ENCODE results near the gene SCYL1.
"Not testable (repeated sequence)": the region's sequence is repeated elsewhere in the genome, so short reads cannot be mapped to it uniquely, and the experiment has no call there.

Gene SCYL1

DNA sequence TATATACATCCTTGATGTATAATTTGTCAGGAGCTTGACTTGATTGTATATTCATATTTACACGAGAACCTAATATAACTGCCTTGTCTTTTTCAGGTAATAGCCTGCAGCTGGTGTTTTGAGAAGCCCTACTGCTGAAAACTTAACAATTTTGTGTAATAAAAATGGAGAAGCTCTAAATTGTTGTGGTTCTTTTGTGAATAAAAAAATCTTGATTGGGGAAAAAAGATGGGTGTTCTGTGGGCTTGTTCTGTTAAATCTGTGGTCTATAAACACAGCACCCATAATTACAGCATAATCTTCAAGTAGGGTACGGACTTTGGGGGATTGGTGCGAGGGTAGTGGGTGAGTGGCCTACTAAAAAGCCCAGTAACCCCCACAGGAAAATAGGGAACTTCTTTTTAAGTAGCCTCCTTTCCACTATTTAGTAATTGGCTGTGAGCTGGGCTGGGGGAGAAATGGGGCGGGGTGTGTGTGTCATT lies 18.6 kb upstream of the SCYL1 start:
- DNase-seq (ENCODE audit: low spot score): no peak

DNA sequence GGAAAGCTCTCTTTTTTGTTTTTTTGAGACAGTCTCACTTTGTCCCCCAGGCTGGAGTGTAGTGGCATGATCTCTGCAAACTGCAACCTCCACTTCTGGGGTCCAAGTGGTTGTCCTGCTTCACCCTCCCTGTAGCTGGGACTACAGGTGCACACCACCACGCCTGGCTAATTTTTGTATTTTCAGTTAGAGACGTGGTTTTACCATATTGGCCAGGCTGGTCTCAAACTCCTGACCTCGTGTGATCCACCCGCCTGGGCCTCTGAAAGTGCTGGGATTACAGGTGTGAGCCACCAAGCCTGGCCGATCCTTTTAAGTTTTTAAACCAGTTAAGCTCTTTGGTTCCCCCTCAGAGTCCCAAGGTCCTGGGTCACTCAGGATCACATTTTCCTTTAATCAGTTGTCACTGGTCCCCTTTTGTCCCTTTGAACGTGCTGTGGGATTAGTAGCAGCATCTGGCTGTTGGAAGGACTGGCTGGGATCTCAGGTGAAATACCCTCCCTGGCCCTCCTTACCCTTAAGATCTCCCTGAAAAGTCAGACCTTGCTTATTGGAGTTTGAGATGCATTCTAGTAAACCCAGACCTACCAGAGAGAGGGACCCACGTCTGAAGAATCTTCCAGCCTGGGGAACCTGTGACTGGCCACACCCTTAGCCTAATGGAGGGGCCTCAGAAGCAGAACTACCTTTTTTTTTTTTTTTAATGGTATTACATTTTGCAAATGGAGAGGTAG lies 17.9 kb upstream of the SCYL1 start:
- no peak for DNase-seq (ENCODE audit: low spot score)

DNA sequence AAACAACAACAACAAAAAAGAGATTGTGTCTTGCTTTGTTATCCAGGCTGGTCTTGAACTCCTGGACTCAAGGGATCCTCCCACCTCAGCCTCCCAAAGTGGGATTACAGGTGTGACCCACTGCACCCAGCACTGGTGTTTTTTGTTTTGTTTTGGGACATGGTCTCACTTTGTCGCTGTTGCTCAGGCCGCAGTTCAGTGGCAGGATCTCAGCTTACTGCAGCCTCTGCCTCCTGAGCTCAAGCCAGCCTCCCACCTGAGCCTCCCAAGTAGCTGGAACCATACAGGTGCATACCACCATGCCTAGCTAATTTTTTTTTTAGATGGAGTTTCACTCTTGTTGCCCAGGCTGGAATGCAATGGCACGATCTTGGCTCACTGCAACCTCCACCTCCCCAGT lies 12.6 kb upstream of the SCYL1 start:
- DNase-seq (ENCODE audit: low spot score): not testable (repeated sequence)

DNA sequence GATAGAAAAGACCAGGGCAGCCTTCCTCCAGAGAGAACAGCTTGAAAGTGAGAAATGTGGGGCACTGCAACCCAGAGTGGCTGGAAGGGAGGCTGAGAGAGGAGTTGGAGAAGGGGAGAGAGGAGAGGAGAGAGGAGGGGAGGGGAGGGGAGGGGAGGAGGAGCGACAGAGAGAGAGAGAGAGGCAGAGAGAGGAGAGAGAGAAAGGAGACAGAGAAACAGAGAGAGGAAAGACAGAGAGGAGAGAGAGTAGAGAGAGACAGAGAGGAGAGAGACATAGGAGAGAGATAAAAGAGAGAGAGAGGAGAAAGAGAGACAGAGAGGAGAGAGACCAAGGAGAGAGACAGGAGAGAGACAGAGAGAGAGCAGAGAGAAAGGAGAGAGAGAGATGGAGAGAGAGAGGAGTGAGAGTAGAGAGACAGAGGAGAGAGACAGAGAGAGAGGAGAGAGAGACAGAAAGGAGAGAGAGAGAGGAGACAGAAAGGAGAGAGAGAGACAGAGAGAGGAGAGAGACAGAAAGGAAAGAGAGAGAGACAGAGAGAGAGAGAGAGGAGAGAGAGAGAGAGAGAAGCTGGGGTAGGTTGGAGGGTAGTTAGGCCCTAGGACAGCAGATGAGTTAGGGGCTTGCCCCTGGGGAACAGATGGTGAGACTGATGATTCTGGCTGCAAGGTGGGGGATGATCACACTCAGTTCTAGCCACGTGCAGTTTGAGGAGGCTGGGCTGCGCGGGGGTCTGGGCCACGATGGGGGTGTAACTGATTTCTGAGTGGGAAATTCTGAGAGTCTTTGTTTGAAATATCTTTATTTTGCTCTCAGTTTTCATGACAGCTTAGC lies 8.5 kb upstream of the SCYL1 start:
- no peak for DNase-seq (ENCODE audit: low spot score)

GRCh38 chr11:65518941-65519549 lies 5.8 kb upstream of the SCYL1 start:
- DNase-seq (ENCODE audit: low spot score): not testable (repeated sequence)

DNA sequence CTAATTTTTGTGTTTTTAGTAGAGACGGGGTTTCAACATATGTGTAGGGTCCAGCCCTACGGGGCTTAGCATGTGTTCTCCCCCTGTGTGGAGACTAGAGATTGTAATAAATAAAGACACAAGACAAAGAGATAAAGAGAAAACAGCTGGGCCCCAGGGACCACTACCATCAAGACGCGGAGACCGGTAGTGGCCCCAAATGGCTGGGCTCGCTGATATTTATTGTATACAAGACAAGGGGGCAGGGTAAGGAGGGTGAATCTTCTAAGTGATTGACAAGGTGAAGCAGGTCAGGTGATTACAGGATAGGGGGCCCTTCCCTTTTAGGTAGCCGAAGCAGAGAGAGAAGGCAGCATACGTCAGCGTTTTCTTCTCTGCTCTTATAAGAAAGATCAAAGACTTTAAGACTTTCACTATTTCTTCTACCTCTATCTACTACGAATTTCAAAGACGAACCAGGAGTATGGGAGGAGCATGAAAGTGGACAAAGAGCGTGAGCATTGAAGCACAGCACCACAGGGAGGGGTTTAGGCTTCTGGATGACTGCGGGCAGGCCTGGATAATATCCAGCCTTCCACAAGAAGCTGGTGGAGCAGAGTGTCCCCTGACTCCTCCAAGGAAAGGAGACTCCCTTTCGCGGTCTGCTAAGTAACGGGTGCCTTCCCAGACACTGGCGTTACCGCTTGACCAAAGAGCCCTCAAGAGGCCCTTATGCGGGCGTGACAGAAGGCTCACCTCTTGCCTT lies 2.9 kb upstream of the SCYL1 start:
- not testable (repeated sequence) for DNase-seq (ENCODE audit: low spot score)

DNA sequence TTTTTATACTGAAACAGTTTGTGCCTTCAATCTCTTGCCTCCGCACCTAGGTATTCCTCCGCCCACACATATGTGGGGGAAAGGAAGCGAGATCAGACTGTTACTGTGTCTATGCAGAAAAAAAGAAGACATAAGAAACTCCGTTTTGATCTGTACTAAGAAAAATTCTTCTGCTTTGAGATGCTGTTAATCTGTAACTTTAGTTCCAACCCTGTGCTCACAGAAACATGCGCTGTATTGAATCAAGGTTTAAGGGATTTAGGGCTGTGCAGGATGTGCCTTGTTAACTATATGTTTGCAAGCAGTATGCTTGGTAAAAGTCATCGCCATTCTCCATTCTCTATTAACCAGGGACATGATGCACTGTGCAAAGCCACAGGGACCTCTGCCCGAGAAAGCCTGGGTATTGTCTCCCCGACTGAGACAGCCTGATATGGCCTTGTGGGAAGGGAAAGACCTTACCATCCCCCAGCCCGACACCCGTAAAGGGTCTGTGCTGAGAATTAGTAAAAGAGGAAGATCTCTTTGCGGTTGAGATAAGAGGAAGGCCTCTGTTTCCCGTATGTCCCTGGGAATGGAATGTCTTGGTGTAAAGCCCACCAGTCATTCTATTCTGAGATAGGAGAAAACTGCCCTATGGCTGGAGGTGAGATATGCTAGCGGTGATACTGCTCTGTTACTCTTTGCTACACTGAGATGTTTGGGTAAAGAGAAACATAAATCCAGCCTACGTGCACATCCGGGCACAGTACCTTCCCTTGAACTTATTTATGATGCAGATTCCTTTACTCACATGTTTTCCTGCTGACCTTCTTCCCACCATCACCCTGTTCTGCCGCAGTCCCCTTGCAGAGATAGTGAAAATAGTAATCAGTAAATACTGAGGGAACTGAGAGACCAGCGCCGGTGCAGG lies 1.9 kb upstream of the SCYL1 start:
- DNase-seq (ENCODE audit: low spot score): not testable (repeated sequence)

- DNase-seq (ENCODE audit: low spot score): not testable (repeated sequence)
These were observed 1.3 kb upstream of the SCYL1 start for GRCh38 chr11:65523631-65523968.

DNA sequence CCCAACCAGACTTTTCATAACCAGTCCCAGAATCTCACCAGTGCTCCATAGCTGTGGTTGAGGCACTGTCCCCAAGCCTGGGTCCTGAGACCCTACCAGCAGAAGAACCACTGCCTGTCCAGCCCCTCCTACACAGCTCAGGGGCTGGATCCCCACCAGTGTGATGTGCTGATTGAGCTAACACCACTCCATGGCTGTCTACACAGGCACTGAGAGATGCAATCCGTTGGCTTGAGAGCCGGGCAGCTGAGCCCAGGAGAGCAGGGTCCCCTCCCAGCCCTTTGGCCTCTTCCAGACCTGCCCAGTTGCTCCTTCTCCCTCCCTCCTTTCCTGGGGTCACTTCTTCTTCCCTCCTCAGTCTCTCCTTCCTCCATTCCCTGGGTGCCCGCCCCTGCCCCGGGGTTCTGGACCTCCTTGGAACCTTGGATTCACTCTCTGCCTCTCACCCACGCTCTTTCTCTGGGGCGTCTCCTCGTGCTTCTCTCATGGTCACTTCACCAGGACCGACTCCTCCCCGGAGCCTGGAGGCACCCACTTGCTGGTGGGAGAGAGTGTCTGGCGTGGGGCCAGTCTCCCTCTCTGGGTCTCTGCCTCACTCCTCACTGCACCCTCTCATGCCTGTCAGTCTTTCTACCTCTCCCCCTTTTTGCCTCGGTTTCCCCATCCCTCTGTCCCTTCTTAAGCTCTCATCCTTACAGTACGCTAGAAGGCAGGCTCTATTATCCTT lies 706 bp upstream of the SCYL1 start:
- DNase-seq (ENCODE audit: low spot score): no peak

DNA sequence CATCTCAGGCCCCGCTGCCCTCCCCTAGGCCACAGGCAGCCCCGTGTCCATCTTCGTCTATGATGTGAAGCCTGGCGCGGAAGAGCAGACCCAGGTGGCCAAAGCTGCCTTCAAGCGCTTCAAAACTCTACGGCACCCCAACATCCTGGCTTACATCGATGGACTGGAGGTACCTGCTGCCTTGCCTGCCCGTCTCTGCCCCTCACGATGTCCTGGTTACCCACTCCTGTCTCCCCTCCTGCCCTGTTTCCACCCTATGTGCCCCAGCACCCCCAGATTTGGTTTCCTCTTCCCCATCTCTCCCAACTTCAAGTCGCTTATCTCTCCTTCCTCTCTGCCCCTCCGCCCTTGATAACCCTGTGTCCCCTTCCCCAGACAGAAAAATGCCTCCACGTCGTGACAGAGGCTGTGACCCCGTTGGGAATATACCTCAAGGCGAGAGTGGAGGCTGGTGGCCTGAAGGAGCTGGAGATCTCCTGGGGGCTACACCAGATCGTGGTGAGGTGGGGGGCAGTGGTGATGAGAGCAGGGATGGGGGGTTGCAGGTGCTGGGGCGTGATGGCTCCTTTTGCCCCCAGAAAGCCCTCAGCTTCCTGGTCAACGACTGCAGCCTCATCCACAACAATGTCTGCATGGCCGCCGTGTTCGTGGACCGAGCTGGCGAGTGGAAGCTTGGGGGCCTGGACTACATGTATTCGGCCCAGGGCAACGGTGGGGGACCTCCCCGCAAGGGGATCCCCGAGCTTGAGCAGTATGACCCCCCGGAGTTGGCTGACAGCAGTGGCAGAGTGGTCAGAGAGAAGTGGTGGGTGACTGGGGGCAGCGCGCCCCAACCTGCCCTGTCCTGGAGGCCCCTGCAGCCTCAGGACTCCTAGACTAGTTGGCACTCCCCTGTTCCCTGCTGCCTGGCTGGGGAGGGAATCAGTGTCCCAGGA lies 930 bp downstream of the SCYL1 start:
- no peak for DNase-seq (ENCODE audit: low spot score)

- no peak for DNase-seq (ENCODE audit: low spot score)
These were observed 1.9 kb downstream of the SCYL1 start for GRCh38 chr11:65526744-65527143.

- DNase-seq (ENCODE audit: low spot score): no peak
These were observed 4.0 kb downstream of the SCYL1 start for GRCh38 chr11:65528819-65529350.

- DNase-seq (ENCODE audit: low spot score): no peak
These were observed 4.7 kb downstream of the SCYL1 start for GRCh38 chr11:65529475-65530156.

DNA sequence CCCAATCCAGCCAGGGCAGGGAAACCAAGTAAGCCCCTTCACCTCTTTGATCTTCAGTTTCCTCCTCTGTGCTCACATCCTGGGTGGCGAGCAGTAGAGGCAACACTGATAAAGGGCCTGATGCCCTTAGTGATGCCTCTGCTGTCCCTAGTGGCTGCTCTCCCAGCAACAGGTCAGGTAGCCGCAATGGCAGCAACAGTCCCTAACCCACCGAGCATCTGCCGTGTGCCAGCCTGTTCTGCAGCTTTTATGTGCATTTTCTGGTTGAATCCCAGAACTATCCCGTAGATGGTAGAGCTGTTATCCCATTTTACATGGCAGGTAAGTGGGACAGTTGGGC lies 5.2 kb downstream of the SCYL1 start:
- no peak for DNase-seq (ENCODE audit: low spot score)

DNA sequence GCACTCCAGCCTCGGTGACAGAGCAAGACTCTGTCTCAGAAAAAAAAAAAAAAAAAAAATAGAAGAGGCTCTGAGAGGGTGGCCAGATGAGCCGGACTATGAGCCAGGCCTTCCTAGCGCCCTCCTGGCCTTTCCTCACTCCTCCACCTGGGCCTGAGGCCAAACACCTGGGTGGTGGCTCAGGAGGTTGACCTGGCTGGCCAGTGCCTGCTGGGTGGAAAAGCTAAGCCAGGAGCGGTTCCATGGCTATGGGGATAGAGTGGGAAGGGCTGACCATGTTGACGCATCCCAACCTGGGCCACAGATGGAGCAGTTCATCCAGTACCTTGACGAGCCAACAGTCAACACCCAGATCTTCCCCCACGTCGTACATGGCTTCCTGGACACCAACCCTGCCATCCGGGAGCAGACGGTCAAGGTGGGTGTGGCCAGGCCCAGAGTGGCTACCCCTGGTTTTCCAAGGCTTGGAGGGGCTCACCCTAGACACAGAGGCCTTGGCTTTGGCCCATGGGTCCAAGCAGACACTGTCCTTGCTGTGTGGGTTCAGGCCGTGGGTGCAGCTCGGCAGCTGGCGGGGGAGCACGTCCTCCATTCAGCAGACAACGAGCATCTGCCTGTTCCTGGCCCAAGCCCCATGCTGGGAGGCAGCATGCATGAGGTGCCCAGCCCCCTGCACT lies 7.6 kb downstream of the SCYL1 start:
- no peak for DNase-seq (ENCODE audit: low spot score)

- DNase-seq (ENCODE audit: low spot score): no peak
These were observed 10.2 kb downstream of the SCYL1 start for GRCh38 chr11:65535102-65535501.

DNA sequence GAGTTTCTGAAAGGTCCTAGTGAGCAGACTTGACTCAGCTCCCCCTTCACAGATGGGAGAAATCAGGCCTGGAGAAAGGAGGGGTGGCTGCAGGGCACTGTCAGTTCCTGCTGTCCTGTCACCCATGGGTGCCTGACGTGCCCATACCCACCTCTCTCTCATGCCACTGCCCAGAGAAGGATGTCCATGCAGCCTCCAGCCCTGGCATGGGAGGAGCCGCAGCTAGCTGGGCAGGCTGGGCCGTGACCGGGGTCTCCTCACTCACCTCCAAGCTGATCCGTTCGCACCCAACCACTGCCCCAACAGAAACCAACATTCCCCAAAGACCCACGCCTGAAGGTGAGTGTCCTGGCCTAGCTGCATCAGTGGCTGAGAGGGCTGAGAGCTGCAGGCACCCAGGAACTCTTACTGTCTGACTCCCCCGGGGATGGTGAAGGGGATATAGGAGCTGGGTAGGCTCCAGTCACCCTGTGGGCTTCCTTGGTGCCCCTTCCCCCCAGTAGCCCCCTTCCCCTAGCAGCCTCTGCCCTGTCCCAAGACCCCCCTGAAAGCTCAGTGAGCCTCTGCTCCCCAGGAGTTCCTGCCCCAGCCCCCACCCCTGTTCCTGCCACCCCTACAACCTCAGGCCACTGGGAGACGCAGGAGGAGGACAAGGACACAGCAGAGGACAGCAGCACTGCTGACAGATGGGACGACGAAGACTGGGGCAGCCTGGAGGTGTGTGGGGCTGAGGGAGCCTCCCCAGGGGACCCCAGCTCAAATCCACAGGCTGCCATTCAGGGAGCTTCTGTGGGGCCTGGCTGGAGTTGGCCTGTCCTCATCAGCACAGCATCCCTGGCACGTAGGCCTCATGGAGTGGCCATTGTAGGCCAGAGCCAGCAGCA lies 11.8 kb downstream of the SCYL1 start:
- no peak for DNase-seq (ENCODE audit: low spot score)

All from AG08396 (cell line).